Stimulated activated CD4-positive, alpha-beta T cell treated with anti-CD3 and anti-CD28 coated beads, Interleukin-2, amount 100 ng/mL, for 24 hours (primary cell): ENCODE measurements around the gene SHC1.

ENCODE experiments used
- DNase-seq, 2 donors: peaks; one replicate each; pipeline ENCODE4 v3.0.0-alpha.2; 2020

The SHC1 gene

DNA sequence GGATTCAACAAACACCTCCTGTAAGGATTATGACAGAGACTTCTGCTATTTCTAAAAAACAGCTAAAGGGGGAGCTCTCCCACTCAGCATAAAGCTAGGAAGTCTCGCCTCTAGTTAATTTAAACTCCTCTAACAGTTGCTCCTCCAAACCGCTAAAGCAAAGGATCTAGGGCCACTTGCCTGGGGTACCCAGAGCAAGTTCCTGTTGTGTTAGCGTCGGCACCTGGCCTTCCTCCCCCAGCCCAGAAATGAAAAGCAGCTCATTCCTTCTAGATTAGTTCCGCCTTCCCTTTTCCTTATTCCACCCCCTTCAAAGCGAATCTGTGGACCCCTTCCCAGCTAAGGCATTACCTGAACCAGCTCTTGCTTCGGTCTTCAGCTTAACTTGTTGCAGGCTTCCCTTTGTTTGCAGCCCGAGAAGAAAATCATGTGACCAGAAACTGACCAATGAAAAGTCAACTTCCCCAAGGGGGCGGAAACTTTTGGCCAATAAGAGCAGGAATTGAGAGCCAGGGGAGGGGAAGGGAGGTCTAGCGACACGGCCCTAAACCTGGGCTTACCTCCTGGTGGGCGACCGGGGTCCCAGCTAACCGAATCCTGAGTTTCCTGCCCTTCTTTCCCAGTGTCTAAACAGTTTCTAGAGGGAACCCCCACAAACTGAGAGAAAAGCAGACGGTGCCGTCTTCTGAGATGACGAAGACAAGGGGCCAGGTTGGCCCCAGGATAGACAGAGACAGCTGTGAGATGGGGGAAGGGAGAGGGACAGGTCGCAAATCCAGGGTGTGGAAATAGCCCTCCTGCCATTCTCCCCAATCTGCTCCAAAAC lies 14.6 kb downstream of the SHC1 start, which contains the start of gene PBXIP1:
Gene PBXIP1, minus strand, starts transcription at position 382 of the 826 bp plus-strand sequence. CDS start 2,378 bp downstream, outside the sequence.
- DNase-seq = peak; percentile 72 to 82

GRCh38 chr1:154955039-154955717 lies 15.4 kb downstream of the SHC1 start:
- DNase-seq = peak; percentile 73 to 81

GRCh38 chr1:154954541-154954940 lies 16.0 kb downstream of the SHC1 start:
- no peak for DNase-seq

GRCh38 chr1:154953611-154954038 lies 16.9 kb downstream of the SHC1 start:
- DNase-seq = no peak

DNA sequence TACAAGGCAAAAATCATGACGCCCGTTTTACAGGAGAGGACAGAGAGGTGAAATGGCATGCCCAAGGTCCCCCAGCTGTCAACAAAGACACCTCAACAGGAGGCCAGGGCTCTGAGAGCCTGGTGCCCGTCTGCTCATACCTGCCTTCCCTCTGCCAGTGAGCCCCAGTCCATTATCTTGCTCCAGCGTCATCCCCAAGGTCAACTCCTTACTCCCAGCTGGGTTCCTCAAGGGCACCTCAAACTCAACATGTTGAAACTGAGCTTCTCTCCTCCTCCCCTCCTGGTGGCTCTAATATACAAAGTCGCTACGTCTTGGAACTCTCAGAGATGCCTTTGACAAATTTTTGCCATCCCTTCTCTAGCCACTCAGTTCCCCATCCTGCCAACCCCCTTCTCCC lies 17.9 kb downstream of the SHC1 start:
- no peak for DNase-seq

DNA sequence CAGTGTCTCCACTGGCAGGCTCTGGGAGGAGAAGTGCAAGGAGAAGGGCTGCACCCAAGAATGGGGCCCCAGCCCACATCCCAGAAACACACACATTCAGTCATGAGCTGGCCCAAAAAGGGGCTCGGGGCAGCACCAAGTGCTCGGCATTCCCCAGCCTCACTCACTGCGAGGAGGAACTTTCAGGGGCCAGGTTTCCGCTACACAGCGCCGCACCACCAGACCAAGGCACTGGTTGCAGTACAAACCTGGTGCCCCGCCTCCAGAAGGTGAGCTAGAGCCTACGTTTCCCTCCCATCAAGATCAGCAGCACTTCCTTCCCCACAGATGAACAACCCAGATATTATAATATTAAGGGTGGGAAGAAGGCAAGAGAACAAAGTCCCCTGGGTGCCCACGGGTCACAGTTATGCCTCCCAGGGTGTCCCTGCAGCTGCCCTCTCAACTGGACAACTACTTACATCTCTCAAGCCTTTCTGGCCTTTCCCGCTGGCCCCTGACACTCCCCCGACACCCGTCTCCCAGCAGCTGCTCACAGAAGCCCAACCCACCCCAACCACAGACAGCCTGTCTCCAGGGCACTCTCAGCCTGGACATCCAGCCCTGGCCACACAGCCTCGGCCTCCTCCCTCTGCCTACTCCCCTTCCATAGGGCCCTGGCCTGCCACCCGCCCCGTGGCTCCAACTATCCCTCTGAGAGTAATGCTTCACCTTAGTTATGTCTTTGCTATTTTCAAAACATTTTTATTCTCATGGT lies 18.5 kb downstream of the SHC1 start:
- DNase-seq = peak; percentile 69 to 72

- DNase-seq = no peak
Measured at GRCh38 chr1:154948079-154948478, 22.5 kb downstream of the SHC1 start.

- DNase-seq = no peak
Measured at GRCh38 chr1:154945962-154946850, 24.3 kb downstream of the SHC1 start.

DNA sequence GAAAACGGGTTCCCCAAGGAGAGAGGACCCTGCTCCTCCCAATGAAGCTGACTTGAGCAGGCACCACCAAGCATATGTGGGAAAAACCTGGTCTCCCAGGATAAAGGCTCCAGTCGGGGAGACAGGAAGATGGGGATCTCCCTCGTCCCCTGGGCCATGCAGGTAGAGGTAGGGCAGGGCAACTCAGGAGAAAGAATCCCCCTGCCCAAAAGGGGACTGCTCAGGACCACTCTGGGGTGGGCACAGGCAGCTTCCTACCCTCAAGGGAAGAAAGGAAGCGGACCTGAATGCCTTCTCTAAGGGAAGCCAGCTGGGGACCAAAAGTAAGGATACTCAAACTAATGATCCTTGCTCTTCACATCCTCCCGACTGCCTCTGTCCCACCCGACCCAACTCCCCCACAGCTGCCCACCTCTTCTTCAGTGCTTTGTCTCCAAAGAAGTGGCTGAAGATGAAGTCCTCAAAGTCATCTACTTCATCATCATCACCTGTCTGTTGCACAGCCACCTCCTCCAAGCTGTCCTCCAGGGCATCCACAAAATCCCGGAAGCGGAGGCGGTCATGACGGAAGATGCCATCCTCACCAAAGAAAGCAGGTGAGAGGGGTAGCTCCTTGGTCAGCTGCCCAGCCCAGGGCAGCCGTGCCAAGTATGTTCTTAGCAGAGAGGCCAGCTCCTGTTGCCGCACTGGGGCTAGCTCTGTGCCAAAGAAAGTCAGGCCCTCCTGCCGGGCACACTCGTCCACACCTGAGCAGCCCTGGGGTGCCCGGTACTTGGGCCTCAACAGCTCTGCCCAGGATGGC lies 25.2 kb downstream of the SHC1 start:
- DNase-seq = no peak

DNA sequence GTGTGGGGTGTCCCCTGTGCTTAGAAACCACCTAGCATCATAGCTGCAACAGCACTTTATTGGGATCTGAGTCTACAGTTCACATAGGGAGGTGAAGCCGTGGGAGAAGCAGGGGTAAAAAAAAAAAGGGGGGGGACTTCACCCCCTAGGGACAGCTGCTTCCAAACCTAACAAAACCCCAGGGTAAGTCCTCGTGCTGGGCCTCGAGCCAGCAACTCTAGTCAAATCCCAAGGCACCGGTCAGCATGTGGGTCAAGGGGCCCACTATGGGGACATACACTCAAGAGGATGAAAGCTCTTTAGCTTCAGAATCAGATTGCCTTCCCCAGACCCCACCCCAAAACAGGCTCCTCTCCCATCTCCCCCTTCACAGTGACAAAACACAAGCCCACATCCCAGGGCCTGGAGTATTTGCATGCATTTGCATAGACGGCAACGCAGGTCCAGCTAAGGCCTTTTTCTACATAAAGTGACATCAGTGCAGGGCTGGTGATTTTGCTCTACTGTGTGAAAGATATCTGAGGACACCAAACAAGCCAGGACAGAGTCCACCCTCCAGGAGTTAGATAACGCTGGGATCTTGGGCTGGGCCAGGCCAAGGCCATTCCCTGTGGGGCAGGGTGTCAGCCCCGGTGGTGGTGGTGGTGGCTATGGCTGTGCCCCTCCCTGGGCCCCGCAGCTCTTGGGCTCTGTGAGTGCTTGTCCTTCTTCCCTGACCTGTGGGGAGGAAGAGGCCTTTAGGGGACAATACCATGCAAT lies 26.0 kb downstream of the SHC1 start:
- DNase-seq = no peak

- DNase-seq = peak; percentile 56
Measured at GRCh38 chr1:154943649-154944400, 26.7 kb downstream of the SHC1 start.

DNA sequence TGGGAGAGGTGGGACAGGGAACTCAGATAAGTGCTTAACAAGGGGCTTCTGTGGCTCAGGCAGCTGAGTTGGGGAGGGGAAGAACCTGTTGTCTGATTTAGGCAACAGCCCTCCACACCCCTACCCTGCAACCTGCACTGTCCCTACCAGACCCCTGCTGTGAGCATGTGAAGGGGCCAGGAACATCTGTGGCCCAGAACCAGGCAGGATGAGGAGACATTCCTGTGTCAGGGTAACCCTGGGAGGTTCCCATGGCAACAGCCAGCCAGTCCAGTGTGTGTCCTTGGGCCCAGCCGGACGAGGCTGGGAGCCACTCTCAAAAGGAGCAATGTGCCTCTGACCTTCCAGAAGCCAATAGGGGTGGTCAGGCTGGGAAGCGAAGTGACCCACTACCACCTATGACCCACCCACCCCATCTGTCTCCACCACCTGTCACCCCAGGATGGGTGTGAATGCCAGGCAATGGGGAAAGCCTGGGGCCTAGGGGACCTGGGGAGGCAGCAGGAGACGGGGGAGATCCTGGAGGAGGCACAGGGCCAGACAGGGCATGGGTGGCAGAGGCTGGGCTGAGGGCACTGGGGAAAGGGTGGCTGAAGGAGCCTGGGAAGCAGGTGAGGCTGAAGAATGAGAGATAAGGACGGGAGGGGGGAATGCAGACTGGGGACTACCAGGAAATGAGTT lies 29.1 kb downstream of the SHC1 start:
- no peak for DNase-seq

- no peak for DNase-seq
Measured at GRCh38 chr1:154940651-154941194, 29.8 kb downstream of the SHC1 start.

DNA sequence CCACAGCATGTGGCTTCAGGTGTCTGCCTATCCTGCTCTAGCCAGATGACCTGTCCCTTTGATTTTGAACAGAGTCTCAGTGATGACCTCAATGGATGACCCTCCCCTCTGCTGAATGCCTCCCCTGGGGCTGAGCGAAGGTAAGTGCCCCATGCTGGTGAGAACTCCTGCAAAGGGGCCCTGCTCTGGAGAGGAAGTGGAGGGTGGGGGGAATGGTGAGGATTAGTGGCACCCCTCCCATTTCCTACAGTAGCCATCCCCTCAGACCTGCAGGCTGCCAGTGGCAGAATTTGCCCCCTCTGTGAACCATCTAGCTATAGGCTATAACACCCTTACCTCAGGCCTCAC lies 30.4 kb downstream of the SHC1 start:
- DNase-seq = no peak

- no peak for DNase-seq
Measured at GRCh38 chr1:154938604-154939399, 31.7 kb downstream of the SHC1 start.

DNA sequence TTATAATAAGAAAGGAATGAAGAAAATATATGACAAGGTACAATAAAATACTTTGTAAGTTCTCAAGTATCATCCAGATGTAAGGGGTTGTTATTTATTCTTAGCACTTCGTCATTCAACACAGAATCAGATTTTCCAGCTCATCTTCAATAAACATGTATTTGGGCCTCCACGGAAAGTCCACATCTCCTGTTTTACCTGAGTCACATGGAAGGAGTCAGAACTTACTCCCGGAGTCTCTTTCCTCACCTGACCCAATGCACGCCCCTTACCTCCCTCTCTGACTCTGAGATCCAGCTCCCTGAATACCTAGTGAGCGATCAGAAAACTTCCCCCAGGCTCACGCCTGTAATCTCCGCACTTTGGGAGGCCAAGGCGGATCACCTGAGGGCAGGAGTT lies 32.6 kb downstream of the SHC1 start:
- no peak for DNase-seq

DNA sequence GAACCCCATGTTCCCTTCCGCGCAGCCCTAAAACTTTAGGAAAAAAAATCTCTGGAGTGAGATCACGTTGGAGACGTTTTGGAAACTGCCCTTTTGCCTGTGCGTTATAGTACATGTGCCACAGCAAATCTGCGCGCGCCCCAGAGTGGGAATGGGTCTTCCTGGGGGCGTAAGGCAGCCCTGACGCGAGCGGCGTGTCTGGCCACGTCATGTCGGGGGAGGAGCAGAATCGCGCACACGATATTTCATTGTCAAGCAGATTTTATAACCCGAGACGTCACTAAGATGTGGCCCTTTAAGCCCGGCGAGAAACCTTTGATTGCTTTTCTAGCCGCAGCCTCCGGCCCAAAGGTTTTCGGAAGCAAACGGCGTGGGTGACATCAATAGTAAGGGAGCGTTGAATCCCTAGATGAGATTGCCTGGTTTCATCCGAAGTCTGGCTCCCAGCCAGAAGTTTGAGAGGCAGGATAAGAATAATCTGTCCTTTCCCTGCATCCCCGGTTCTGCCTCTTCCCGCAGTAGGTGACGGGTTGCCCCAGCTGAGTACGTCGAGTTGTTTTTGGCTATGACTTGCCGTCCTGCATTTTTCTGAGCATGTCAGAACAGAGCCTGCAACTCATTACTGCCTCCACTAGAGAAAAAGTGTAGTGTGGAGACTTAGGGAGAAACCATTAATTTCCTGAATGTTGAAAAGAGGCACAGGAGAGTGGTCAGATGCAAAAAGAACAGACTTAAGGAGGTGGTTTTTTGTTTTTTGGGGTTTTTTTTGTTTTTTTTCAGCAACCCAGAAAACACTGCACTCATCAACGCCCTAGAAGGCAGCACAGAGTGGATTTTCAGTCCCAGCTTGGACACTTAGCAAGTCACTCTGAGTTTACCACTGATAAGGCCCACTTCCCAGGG lies 33.2 kb downstream of the SHC1 start:
- peak; percentile 89 to 91 for DNase-seq
